GM12878 (cell line): ENCODE results near the gene MRPS16. TPM values are rescaled to one million over a fixed set of nuclear protein-coding genes. Genes with fewer than 3 reads are reported as not detected.

Experiments used
- ATAC-seq: fragments of 200-7000 bp; cut with Tn5 transposase; 3 replicates; pipeline ENCODE4 v1.9.1; 2020; ENCODE audit warnings: mild to moderate bottlenecking, moderate library complexity
- BruUV-seq: library from RNA; stranded (reverse); fragments of 400-500 nt; replicated peaks from 2 replicates; lab custom pipeline; 2021; lab: Mats Ljungman, UMichigan
- CTCF ChIA-PET: fragments of 300-600 bp; sonication (Branson Sonifier 250); formaldehyde crosslinking; extraction: SDS; loops from one replicate; lab custom pipeline; 2021; ENCODE audit warnings: inconsistent platforms; lab: Yijun Ruan, JAX
- POLR2A ChIA-PET: fragments of 350-600 bp; formaldehyde crosslinking; extraction: SDS; loops from one replicate; lab custom pipeline; 2021; ENCODE audit warnings: inconsistent platforms; lab: Charles Lee
- RAD21 ChIA-PET: fragments of 300-600 bp; sonication (Branson Sonifier 250); formaldehyde crosslinking; loops from one replicate; lab custom pipeline; 2023; ENCODE audit warnings: antibody characterized with exemption; ENCODE audit not compliant: unreplicated experiment; lab: Charles Lee
- SMC1A ChIA-PET: fragments of 300-600 bp; sonication (Branson Sonifier 250); formaldehyde crosslinking; loops from one replicate; lab custom pipeline; 2023; ENCODE audit not compliant: unreplicated experiment, uncharacterized antibody; lab: Charles Lee
- DNase-seq: peaks from one replicate; pipeline ENCODE4 v3.0.0-alpha.2; 2011; ENCODE audit warnings: low read depth, low spot score
- FAIRE-seq: peaks from 3 replicates; lab custom pipeline; 2011; peaks lifted over from hg19 to GRCh38; lab: Jason Lieb, UNC
- H2AFZ ChIP-seq: 2 replicates; pipeline ENCODE4 v1.6.0; 2011; ENCODE audit warnings: low read depth, low read length, control low read depth; ENCODE audit not compliant: control insufficient read depth
- H3K27ac ChIP-seq: 2 replicates; pipeline ENCODE4 v1.5.1; 2011; ENCODE audit warnings: control low read depth; ENCODE audit not compliant: control insufficient read depth, insufficient read depth
- H3K27me3 ChIP-seq, 2 experiments: replicated peaks in 1 of 2; 2 replicates each; pipeline versions ENCODE4 v1.6.0 to v1.6.1; 2011; ENCODE audit warnings: low read length in 1 of 2; ENCODE audit not compliant: control insufficient read depth in 2 of 2, insufficient read depth in 2 of 2
- H3K36me3 ChIP-seq, 2 experiments: 2 replicates each; pipeline ENCODE4 v1.5.1; 2011; ENCODE audit warnings: low read length in 1 of 2; ENCODE audit not compliant: control insufficient read depth in 2 of 2, insufficient read depth in 2 of 2
- H3K4me1 ChIP-seq: 2 replicates; pipeline ENCODE4 v1.6.1; 2011; ENCODE audit warnings: mild to moderate bottlenecking, low read length, moderate library complexity, mixed read lengths; ENCODE audit not compliant: control insufficient read depth, insufficient read depth
- H3K4me2 ChIP-seq: 2 replicates; pipeline ENCODE4 v1.6.0; 2011; ENCODE audit warnings: control low read depth; ENCODE audit not compliant: control insufficient read depth, insufficient read depth
- H3K4me3 ChIP-seq: fragments of 200-600 bp; sonication (generic); 2 replicates; pipeline ENCODE4 v1.5.1; 2016
- H3K79me2 ChIP-seq: 2 replicates; pipeline ENCODE4 v1.6.0; 2011; ENCODE audit warnings: low read length; ENCODE audit not compliant: control insufficient read depth, insufficient read depth
- H3K9ac ChIP-seq: 2 replicates; pipeline ENCODE4 v1.8.0; 2011; ENCODE audit warnings: low read length, control low read depth, mixed read lengths; ENCODE audit not compliant: control insufficient read depth, insufficient read depth
- H3K9me3 ChIP-seq: replicated peaks from 3 replicates; pipeline ENCODE4 v1.5.1; 2011; ENCODE audit warnings: mild to moderate bottlenecking, low read length; ENCODE audit not compliant: control insufficient read depth, insufficient read depth
- H4K20me1 ChIP-seq: 2 replicates; pipeline ENCODE4 v1.6.0; 2011; ENCODE audit not compliant: control insufficient read depth, insufficient read depth
- BCLAF1 ChIP-seq: fragments of 450-650 bp; IDR thresholded peaks from 2 replicates; pipeline ENCODE4 v1.6.1; 2017; ENCODE audit warnings: antibody characterized with exemption, mild to moderate bottlenecking, moderate library complexity
- EGR1 ChIP-seq, 2 experiments: IDR thresholded peaks; 1 replicate in 1 of 2; 2 replicates in 1 of 2; pipeline ENCODE4 v1.6.1; 2011 to 2012; ENCODE audit warnings: low read depth in 2 of 2, low read length in 2 of 2, borderline replicate concordance in 1 of 2, mild to moderate bottlenecking in 1 of 2, moderate library complexity in 1 of 2
- IKZF2 ChIP-seq, 2 experiments: fragments of 450-650 bp; IDR thresholded peaks; 2 replicates each; pipeline ENCODE4 v1.6.1; 2017; ENCODE audit warnings: mild to moderate bottlenecking in 2 of 2, moderate library complexity in 2 of 2
- NRF1 ChIP-seq: conservative IDR thresholded peaks from 2 replicates; pipeline ENCODE4 v1.6.1; 2011; ENCODE audit warnings: mild to moderate bottlenecking, low read depth, low read length, improper control_type of control experiment
- RB1 ChIP-seq: fragments of 450-650 bp; formaldehyde crosslinking; IDR thresholded peaks from 2 replicates; pipeline ENCODE4 v1.6.1; 2017; ENCODE audit warnings: mild to moderate bottlenecking, borderline replicate concordance
- RCOR1 ChIP-seq: conservative IDR thresholded peaks from 2 replicates; pipeline ENCODE4 v1.6.1; 2012; ENCODE audit warnings: low read depth, low read length, improper control_type of control experiment
- SIN3A ChIP-seq: IDR thresholded peaks from 2 replicates; pipeline ENCODE4 v1.6.1; 2012; ENCODE audit warnings: low read depth, low read length, improper control_type of control experiment
- TBL1XR1 ChIP-seq: IDR thresholded peaks from 2 replicates; pipeline ENCODE4 v1.6.1; 2012; ENCODE audit warnings: low read depth, low read length, improper control_type of control experiment
- ZNF207 ChIP-seq: fragments of 450-650 bp; IDR thresholded peaks from 2 replicates; pipeline ENCODE4 v1.6.1; 2014; ENCODE audit warnings: antibody characterized with exemption, mild to moderate bottlenecking, borderline replicate concordance
- WGBS: methylation state at CpG from one replicate; pipeline ENCODE4 v1.1.6; 2016; ENCODE audit warnings: low lambda C conversion rate; ENCODE audit not compliant: insufficient replicate concordance, insufficient coverage; ENCODE audit errors: missing lambda C conversion rate; 5-methylcytosine and 5-hydroxymethylcytosine counted together
- in situ Hi-C: fragments of 300-500 bp; cut with MboI; formaldehyde crosslinking; loops from 9 replicates; pipeline ENCODE4 v1.14.3; 2018; ENCODE audit warnings: mixed read lengths
- intact Hi-C: fragments of 100-400 bp; cut with micrococcal nuclease; formaldehyde crosslinking; loops from one replicate; pipeline ENCODE4 v1.14.2; 2022; ENCODE audit not compliant: unreplicated experiment
- polyA plus RNA-seq, 11 experiments: library from polyadenylated mRNA; depleted of rRNA in 4 of 11; unstranded in 6 of 11; stranded (reverse) in 5 of 11; fragments of >200 nt; fragmentation: Nextera tagmentation in 4 of 11; fragmentation: Illumina TruSeq in 1 of 11; extraction: Ambion mirVana in 4 of 11; extraction: Trizol in 1 of 11; gene quantifications; 1 replicate in 1 of 11; 2 replicates in 10 of 11; pipeline versions ENCODE4 v1.2.1 to v1.2.3, GENCODE V29; 2011 to 2016; ENCODE audit warnings: inconsistent platforms in 2 of 11, missing spikeins in 2 of 11, low read depth in 1 of 11
- total RNA-seq, 4 experiments: library from RNA; depleted of rRNA in 3 of 4; stranded (reverse); fragments of >200 nt in 3 of 4; fragmentation: Illumina TruSeq in 1 of 4; extraction: Trizol in 1 of 4; gene quantifications; 2 replicates each; pipeline versions ENCODE4 v1.2.1 to v1.2.3, GENCODE V29; 2013 to 2021

Gene MRPS16
- total and polyA plus RNA-seq, 10 of the 15 experiments (the other 5 are each of a cell fraction or from before 2014, with no cell fraction given), result 43.4 to 285 (median 103) TPM

GRCh38 chr10:73264423-73264822, 12.0 kb upstream of the MRPS16 start:
- Histone ChIP-seq H2AFZ (no peak overlapping the region), H3K4me3 (no peak overlapping the region), H3K9me3 (no peaks in the 10 kb centered on the region; the same call in 2 of the 3 replicates), H3K4me1 (no peaks in the 10 kb centered on the region), H3K27ac (no peak overlapping the region), H3K79me2 (no peaks in the 10 kb centered on the region), H3K9ac (no peak overlapping the region), H3K4me2 (no peak overlapping the region)
- intact Hi-C loops, result loop anchor here (1.0 kb wide), 1 partner anchor 380 kb away; no protein-coding TSS in a partner anchor
- ChIA-PET POLR2A (no interaction called here), RAD21 (interaction anchor here (2.2 kb wide), 1 partner anchor 380 kb away, joined by 14 read pairs; no protein-coding TSS in a partner anchor), CTCF (interaction anchor here (0.8 to 2.5 kb wide), 18 partner anchors 9 to 441 kb away, joined by 3 to 26 read pairs (median 4); partner anchors contain the start of genes CFAP70, MRPS16 and PPP3CB), SMC1A (interaction anchor here (1.0 to 2.2 kb wide), 6 partner anchors 8 to 380 kb away, joined by 3 to 29 read pairs (median 4); no protein-coding TSS in a partner anchor)
- no peak for FAIRE-seq
- no peak for DNase-seq
- 73% methylated on average over 2 of the region's 2 CpGs for WGBS
- no peak for ATAC-seq
- no peak for TF ChIP-seq RCOR1
- no peak for TF ChIP-seq NRF1
- no peak for TF ChIP-seq ZNF207
- TF ChIP-seq BCLAF1, result no peak
- TF ChIP-seq RB1, result no peak
- TF ChIP-seq EGR1 (IDR thresholded peaks at IDR 0.05; ENCODE audit: borderline replicate concordance in 1 of 2, low read depth in 2 of 2, low read length in 2 of 2), result no peak
- no peak for TF ChIP-seq IKZF2 (IDR thresholded peaks at IDR 0.05)
- TF ChIP-seq TBL1XR1, result no peak
- no peak for TF ChIP-seq SIN3A
- TF ChIP-seq, all 136 proteins: peak for 0
- no TSS peak for BruUV-seq
- in situ Hi-C loops, result no loop called here
- Histone ChIP-seq H3K36me3 (no peaks in the 10 kb centered on the region), H3K27me3 (no peaks in the 10 kb centered on the region), H4K20me1 (no peaks in the 10 kb centered on the region)
